CD4-positive, alpha-beta T cell treated with Interleukin-15 for 1 hour (primary cell): ENCODE data around the gene FRY.

Source experiments
- DNase-seq: peaks from one replicate; pipeline ENCODE4 v3.0.0-alpha.2; 2020

Gene FRY

GRCh38 chr13:32087955-32088747 lies 56.6 kb downstream of the FRY start:
- DNase-seq: no peak

- DNase-seq: no peak
Observed at GRCh38 chr13:32092496-32092895, 60.9 kb downstream of the FRY start.

DNA sequence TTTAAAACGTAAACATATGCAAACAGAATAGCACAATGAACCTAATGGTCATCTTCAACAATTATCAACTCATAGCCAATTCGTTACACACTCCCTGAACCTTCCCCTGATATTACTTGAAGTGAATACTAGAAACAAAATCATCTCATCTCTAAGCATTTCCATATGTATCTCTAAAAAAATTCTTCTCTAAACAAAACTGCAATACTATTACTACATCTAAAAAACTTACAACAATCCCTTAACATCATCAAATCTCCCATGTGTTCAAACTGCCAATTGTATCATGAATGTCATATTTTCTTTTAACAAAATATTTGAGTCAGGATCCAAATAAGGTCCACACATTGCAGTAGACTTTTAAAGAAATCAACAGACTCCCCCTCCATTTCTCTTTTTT lies 61.4 kb downstream of the FRY start:
- DNase-seq: no peak

DNA sequence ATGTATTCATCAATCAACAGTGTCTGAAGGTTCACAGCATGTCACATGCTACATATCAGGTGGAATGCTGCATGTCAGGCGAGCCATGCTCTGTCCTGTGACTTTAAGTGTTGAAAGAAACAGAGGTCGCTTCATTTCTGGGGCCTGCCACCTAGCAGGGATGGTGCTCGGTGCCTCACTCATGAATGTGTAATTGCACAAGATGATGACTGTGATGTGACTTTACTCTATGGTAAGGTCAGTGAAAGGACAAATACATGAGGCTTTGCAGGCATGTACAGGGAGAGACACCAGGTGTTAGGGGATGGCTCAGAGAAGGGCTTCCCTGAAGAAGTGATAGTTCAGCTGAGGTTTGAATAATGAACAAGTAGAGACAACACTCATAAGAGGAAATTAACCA lies 66.7 kb downstream of the FRY start:
- no peak for DNase-seq

DNA sequence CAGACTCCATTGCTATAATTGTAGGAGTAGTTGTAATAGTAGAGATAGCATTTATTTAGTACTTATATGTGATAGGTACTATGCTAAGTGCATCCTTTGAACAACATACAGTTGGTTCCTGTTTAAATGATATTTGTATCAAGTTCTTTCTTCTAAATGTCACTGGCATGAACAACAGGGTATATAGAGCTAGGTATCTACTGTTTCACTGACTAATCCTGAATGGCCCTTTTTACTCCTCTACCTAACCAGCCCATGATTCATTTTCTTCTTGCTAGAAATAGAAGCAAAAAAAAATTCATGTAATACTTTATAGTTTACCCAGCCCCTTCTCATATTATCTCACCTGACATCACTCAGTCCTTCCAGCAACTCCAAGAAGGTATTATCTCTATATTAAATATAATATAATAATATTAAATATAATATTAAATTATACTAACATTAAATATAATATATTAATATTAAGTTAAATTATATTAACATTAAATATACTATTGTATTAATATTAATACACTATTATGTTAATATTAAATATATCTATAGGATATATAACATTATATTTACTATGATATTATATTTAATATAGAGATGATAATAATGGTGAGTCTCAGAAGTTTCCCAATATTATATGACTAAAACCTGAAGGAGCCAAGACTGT lies 74.2 kb downstream of the FRY start:
- no peak for DNase-seq

- no peak for DNase-seq
Observed at GRCh38 chr13:32107474-32107873, 75.9 kb downstream of the FRY start.

DNA sequence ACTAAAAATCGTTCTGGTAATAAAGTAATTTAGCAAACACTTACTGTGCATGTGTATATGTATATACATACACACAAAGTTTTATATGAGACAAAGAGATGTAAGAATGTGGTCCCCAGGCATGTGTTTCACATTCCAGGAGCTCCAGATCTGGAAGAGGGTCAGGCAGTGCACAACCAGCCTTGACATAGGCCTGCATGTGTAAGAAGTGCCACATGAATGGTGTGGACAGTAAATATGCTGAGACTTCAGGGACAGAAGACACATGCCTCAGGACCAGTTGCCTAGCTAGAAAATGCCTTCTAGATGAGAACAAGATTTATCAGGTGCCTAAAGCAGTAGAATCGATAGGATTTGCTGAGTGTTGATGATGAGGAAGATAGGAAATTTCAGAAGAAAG lies 76.4 kb downstream of the FRY start:
- DNase-seq: no peak

GRCh38 chr13:32113532-32113931 lies 82.0 kb downstream of the FRY start:
- DNase-seq: no peak

- no peak for DNase-seq
Observed at GRCh38 chr13:32114284-32114950, 82.8 kb downstream of the FRY start.

DNA sequence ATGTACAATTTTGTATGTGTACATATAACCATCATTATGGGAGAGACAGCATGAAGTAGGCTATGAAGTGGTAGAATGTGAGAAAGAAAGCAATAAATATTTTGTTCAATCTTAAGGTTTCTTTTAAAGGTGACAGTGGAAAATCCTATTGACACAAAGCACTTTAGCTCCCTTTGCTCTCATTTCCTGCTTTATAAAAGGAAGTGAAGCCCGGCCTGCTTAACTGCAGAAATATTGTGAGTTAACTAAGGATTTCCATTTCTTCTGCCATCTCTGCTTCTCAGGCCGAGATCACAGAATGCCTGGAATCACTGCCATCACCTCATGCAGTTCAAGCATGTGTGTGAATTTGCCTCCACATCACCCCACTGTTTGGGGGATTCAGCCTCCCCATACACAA lies 83.5 kb downstream of the FRY start:
- DNase-seq: no peak

DNA sequence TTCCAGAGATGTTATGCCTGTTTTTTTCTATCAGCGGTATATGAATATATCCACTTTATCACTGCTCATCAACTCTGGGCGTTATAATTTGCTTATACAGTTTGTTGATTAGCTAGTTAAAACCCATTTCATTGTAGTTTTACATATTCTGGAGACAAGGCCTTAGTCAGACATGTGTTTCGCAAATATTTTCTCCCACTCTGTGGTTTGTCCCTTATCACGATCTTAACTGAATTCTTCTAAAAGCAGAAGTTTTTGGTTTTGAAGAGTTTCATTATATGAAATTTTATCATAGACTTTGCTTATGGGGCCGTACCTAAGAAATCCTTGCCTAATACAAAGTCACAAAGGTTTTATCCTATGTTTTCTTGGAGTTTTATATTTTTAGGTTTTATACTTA lies 84.6 kb downstream of the FRY start:
- DNase-seq: no peak

DNA sequence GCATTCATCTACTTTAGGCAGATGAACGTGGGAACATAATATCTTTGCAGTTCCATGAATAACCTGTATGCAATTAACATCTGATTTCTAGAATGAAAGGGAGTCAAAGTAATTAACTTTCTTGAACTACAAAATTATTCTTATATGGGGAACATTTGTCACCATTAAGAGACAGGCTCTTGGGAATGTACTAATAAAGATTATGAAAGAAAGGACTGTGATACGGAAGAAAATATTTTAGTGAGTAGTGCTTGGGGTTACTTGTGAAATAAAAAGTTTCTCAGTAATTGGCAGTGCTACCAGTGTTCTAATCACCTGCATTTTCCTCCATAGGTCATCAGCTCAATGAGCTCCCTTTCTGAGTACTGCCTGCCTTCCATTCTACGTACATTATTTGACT lies 85.4 kb downstream of the FRY start:
- DNase-seq: no peak

GRCh38 chr13:32117701-32118100 lies 86.1 kb downstream of the FRY start:
- peak; percentile 20 for DNase-seq

DNA sequence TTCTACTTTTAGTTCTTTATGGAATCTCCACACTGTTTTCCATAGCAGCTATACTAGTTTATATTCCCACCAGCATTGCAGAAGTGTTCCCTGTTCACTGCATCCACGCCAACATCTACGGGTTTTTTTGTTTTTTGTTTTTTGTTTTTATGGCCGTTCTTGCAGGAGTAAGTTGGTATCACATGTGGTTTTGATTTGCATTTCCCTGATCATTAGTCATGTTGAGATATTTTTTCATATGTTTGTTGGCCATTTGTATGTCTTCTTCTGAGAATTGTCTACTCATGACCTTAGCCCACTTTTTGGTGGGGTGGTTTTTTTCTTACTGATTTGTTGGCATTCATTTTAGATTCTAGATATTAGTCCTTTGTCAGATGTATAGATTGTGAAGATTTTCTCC lies 89.7 kb downstream of the FRY start:
- no peak for DNase-seq

DNA sequence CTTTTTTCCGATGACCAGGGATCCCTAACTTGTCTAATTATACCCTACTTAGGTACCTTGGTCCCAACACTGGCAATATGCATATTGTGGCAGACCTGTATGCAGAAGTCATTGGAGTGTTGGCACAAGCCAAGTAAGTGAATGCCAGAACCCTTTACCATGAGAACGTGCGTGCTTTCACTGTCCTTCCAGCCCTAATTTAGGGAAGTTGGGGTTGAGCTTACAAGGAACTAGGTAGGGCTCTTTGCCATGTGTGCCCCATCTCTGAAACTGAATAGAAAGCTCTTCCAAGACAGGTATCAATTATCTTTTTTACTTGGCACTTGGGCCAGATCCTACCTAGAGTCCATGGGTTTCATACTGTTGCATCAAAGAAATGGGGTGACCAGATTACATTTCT lies 93.2 kb downstream of the FRY start:
- no peak for DNase-seq

GRCh38 chr13:32125221-32125689 lies 93.7 kb downstream of the FRY start:
- DNase-seq: no peak

- DNase-seq: no peak
Observed at GRCh38 chr13:32125751-32126150, 94.2 kb downstream of the FRY start.

- DNase-seq: no peak
Observed at GRCh38 chr13:32126278-32126677, 94.7 kb downstream of the FRY start.

DNA sequence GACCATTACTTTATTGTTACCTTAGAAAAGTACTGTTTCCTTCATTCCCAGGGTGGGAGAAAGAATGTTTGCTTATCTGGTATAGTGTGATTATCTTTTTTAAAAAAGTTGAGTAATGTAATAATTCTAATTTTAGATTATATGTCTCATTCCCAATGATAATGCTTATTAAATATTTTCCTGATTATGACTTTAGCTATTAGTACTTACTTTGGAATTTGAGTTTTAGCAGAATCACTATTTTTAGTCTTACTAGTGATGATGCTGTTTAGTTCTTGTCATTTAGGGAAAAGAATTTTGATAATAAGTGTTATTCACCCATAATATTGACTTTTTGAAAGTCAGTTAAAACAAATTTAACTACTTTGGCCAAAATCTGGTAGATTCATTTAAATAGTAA lies 95.2 kb downstream of the FRY start:
- DNase-seq: no peak

DNA sequence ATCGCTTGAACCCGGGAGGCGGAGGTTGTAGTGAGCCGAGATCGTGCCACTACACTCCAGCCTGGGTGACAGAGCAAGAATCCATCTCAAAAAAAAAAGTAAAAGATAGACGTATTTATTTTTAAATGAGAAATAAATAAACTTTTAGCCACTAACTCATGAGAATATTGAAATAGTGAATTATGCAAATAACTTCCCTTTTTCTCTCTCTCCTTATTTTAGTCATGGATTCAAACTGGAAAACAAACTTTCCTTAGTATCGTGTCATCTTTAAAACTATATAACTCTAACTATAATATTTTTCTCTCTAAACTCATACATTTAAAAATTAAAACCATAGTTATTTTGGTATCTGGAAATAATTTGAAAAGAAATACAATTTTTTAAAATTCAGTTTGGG lies 96.1 kb downstream of the FRY start:
- DNase-seq: no peak

- DNase-seq: no peak
Observed at GRCh38 chr13:32134241-32135055, 102.9 kb downstream of the FRY start.

DNA sequence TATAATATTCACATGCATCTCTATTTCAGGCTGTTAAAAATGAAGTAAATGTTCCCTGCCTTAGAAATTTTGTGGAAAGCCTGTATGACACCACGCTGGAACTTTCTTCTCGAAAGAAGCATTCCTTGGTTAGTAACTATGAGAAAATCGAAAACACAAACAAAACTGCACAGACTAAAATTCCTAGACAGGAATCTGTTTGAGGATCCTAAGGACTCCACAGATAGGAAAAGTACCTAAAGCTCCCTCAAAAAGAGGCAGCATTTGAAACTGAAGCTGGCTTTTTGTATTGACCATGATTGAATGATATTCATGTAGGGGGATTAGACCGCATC lies 103.4 kb downstream of the FRY start:
- no peak for DNase-seq

GRCh38 chr13:32135655-32136054 lies 104.1 kb downstream of the FRY start:
- DNase-seq: no peak
